Measurements from ENCODE around the gene ERC1.

ERC1 gene

DNA sequence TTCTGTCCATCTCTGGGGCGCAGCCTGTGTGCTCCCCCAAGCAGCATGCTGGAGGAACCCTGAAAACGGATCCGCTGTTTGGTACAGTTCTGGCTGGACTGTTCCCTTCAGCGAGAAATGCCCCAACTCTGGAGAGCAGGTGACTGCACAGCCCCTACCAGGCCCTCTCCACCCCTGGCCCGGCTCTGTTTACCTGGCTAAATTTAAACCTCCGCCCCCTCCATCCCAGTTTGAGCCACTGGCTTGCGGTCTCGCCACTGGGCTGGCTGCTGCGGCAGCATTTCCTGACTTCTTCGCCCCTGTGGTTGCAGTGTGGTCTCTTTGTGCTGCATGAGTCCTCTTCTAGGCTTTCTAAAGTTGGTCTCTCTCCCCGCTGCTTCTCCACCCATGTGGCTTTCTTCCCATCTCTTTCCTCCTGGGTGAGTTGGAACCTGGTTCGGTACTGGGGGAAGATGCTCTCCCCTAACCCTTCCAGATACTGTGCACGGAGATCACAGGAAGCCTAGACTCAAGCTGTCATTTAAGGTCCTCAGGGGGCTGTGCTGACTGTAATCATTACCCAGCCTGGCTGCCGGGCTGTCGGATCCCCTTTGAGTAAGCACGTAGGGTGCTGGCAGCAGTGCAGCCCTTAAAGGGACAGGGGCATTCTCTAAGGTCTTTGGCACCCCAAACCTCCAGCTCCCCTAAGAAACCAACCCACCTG is 542.7 kb downstream of the ERC1 start:
- no peak for DNase-seq (ENCODE audit: low spot score)

DNA sequence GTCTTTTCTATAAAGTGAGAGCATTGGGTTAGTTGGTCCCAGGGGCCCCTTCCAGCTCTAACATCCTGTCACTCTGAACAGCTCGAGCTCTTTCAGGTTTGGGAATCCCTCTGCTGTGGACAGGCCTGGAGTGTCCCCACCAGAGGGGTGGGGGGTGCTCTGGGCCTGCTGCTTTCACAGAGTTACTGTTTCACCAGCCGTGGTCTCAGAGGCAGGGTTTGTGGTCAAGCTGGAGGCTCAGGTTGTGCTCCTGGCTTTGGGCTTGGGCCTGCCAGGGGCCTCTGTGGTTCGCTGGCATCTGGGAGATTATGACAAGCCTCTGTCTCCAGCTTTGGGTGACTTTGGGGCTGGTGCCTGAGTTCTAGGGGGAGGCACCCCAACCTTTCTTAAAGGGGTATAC is 543.7 kb downstream of the ERC1 start:
- no peak for DNase-seq (ENCODE audit: low spot score)

DNA sequence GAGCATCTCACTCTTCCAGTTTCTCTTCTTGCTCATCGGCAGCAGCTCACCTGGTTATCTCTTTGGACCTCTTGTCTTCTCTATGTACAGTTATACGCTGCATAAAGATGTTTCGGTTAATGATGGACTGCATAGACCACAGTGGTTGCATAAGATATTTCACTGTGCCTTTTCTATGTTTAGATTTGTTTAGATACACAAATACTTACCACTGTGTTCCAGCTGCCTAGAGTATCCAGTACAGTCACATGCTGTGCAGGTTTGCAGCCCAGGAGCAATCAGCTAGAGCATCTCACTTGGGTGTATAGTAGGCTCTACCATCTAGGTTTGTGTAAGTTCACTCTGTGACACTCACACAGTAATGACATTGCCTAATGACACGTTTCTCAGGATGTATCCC is 545.8 kb downstream of the ERC1 start:
- no peak for DNase-seq (ENCODE audit: low spot score)

DNA sequence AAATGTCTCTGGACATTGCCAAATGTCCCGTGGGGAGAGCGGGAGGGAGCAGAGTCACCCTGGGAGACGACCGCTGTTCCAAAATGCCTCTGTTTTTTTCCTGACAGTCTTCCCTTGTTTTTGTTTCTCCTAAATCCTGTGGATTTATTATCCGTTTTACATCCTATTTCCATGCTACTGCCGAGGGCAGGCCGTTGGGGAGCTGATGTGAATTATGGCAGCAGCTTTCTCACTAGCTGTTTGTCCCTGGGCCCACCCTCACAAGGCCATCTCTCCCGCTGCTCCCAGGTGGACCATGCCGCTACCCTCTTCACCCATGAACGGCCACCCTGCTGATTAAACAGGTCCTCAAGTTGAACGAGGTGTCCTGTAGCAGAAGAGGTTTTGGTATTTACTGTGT is 548.1 kb downstream of the ERC1 start:
- DNase-seq (ENCODE audit: low spot score): no peak

- no peak for DNase-seq (ENCODE audit: low spot score)
Observed at GRCh38 chr12:1540690-1541089, 549.7 kb downstream of the ERC1 start.

DNA sequence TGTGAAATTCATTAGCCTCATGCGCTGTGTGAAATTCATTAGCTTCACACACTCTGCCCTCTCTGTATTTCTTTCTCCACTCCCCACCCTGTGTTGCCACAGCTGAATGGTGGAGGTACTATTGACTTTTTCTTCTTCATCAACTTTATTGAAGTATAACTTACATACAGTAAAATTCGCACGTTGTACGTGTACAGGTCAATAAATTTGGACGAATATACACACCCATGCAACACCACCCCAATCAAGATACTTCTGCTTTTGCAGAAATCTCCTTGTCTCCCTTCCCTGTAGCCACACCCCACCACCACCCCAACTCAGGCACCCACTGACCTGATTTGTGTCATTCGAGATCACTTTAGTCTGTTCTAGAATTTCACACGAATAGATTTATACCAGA is 551.6 kb downstream of the ERC1 start:
- DNase-seq (ENCODE audit: low spot score): no peak

DNA sequence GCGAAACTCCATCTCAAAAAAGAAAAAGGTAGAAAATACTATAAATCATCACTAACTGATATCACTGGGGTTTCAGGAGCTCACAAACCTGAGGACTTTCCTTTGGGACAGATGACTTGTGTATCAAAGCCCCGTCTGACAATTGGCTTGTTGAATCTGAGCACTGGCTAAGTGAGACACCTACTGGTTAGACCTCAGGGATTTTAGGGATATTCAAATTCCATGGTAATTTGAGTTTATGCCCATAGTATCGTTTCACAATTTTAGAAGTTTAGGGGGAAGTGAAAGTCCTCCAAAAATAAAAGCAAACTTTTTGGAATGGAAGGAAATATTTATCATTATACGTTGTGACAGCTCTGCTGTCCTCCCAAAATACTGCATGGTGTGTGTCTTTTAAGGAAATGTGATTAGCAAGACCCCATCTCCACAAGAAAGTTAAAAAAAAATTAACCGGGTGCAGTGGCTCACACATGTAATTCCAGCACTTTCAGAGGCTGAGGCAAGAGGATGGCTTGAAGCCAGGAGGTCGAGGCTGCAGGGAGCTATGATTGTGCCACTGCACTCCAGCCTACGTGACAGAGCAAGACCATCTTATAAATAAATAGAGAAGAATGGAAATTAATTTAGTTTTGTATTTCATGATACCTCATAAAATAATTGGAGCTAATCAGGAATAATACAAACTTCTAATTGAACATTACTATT is 554.1 kb downstream of the ERC1 start:
- DNase-seq (ENCODE audit: low spot score): no peak

All from AG20443 (cell line).